Measurements from ENCODE around the gene RNF166. TPM values are rescaled to one million over a fixed set of nuclear protein-coding genes. Genes with fewer than 3 reads are reported as not detected.

The RNF166 gene
- total and polyA plus RNA-seq, 2 of the 13 experiments (the other 11 are each of a cell fraction or from before 2014, with no cell fraction given): 21.4 to 23.0 TPM

DNA sequence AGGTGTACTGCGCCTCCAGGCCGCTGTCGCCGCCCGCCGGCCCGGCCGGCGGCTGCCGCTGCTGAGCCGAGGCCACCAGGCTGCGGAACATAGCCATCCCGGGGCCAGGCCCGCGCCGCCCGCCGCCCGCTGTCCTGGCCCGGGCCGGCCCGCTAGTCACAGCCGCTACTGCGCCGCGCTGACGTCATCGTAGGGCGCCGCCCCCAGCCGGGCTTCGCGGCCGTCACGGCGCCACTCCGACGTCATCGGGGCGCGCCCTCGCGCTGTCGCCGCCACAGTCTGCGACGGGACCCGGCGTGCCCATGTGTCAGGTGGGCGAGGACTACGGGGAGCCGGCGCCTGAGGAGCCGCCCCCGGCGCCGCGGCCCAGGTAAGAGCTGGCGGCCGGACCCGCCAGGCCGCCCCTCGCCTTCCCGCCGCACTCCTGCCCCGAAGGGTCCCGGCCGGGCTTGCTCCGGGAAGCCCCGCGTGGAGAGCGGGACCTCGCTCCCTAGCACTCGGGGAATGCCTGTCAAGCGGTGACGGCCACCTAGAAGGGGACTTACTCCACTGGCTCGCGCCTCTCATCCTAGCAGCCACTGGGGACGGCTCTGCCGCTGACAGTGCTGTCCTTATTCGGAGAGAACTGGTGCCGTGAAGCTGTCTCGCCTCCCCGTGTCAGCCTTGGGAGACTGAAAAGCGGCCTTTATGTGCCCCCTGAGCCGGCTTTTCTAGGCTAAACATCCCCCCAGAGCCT, at the start of gene RNF166, which contains the start of gene CTU2 (continued):
- TF ChIP-seq, protein P1, sequence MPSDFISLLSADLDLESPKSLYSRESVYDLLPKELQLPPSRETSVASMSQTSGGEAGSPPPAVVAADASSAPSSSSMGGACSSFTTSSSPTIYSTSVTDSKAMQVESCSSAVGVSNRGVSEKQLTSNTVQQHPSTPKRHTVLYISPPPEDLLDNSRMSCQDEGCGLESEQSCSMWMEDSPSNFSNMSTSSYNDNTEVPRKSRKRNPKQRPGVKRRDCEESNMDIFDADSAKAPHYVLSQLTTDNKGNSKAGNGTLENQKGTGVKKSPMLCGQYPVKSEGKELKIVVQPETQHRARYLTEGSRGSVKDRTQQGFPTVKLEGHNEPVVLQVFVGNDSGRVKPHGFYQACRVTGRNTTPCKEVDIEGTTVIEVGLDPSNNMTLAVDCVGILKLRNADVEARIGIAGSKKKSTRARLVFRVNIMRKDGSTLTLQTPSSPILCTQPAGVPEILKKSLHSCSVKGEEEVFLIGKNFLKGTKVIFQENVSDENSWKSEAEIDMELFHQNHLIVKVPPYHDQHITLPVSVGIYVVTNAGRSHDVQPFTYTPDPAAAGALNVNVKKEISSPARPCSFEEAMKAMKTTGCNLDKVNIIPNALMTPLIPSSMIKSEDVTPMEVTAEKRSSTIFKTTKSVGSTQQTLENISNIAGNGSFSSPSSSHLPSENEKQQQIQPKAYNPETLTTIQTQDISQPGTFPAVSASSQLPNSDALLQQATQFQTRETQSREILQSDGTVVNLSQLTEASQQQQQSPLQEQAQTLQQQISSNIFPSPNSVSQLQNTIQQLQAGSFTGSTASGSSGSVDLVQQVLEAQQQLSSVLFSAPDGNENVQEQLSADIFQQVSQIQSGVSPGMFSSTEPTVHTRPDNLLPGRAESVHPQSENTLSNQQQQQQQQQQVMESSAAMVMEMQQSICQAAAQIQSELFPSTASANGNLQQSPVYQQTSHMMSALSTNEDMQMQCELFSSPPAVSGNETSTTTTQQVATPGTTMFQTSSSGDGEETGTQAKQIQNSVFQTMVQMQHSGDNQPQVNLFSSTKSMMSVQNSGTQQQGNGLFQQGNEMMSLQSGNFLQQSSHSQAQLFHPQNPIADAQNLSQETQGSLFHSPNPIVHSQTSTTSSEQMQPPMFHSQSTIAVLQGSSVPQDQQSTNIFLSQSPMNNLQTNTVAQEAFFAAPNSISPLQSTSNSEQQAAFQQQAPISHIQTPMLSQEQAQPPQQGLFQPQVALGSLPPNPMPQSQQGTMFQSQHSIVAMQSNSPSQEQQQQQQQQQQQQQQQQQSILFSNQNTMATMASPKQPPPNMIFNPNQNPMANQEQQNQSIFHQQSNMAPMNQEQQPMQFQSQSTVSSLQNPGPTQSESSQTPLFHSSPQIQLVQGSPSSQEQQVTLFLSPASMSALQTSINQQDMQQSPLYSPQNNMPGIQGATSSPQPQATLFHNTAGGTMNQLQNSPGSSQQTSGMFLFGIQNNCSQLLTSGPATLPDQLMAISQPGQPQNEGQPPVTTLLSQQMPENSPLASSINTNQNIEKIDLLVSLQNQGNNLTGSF (CRISPR knock-in tag; IDR thresholded peaks at IDR 0.05): peak; percentile 87
- TF ChIP-seq RAD51 (IDR thresholded peaks at IDR 0.05; ENCODE audit: borderline replicate concordance) (no peak), PCBP2 (optimal IDR thresholded peaks at IDR 0.05; ENCODE audit: low read depth, low read length, poor library complexity, severe bottlenecking) (no peak), ZBTB1 (CRISPR knock-in tag; IDR thresholded peaks at IDR 0.05; ENCODE audit: borderline replicate concordance) (no peak), TCF12 (IDR thresholded peaks at IDR 0.05) (no peak), TCF12 (CRISPR knock-in tag; IDR thresholded peaks at IDR 0.05) (peak; percentile 90), RFX5 (IDR thresholded peaks at IDR 0.05; ENCODE audit: low read depth, low read length) (peak; percentile 82), MXI1 (IDR thresholded peaks at IDR 0.05; ENCODE audit: borderline replicate concordance, low read depth, low read length) (peak; percentile 100), THYN1 (CRISPR knock-in tag; IDR thresholded peaks at IDR 0.05; ENCODE audit: borderline replicate concordance, low read depth) (no peak; the same call in 1 of the 2 replicates), RFXANK (CRISPR knock-in tag; IDR thresholded peaks at IDR 0.05) (peak; percentile 68; the same call in 1 of the 2 replicates), ZSCAN31 (CRISPR knock-in tag; IDR thresholded peaks at IDR 0.05; ENCODE audit: low read depth) (peak; percentile 68; the same call in 1 of the 2 replicates), ZNF766 (CRISPR knock-in tag; IDR thresholded peaks at IDR 0.05; ENCODE audit: borderline replicate concordance) (peak; percentile 90), ZNF703 (CRISPR knock-in tag; IDR thresholded peaks at IDR 0.05; ENCODE audit: borderline replicate concordance) (no peak), KDM3A (CRISPR knock-in tag; IDR thresholded peaks at IDR 0.05; ENCODE audit: low read depth) (peak; percentile 61; the same call in 1 of the 2 replicates)
- TF ChIP-seq, protein P2, sequence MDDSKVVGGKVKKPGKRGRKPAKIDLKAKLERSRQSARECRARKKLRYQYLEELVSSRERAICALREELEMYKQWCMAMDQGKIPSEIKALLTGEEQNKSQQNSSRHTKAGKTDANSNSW (CRISPR knock-in tag; IDR thresholded peaks at IDR 0.05; ENCODE audit: borderline replicate concordance): 0 out of 2 replicates have a peak, but pooled peaks have one; percentile 71
- TF ChIP-seq, protein P3, sequence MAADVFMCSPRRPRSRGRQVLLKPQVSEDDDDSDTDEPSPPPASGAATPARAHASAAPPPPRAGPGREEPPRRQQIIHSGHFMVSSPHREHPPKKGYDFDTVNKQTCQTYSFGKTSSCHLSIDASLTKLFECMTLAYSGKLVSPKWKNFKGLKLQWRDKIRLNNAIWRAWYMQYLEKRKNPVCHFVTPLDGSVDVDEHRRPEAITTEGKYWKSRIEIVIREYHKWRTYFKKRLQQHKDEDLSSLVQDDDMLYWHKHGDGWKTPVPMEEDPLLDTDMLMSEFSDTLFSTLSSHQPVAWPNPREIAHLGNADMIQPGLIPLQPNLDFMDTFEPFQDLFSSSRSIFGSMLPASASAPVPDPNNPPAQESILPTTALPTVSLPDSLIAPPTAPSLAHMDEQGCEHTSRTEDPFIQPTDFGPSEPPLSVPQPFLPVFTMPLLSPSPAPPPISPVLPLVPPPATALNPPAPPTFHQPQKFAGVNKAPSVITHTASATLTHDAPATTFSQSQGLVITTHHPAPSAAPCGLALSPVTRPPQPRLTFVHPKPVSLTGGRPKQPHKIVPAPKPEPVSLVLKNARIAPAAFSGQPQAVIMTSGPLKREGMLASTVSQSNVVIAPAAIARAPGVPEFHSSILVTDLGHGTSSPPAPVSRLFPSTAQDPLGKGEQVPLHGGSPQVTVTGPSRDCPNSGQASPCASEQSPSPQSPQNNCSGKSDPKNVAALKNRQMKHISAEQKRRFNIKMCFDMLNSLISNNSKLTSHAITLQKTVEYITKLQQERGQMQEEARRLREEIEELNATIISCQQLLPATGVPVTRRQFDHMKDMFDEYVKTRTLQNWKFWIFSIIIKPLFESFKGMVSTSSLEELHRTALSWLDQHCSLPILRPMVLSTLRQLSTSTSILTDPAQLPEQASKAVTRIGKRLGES (CRISPR knock-in tag; IDR thresholded peaks at IDR 0.05; ENCODE audit: borderline replicate concordance): 0 out of 2 replicates have a peak, but pooled peaks have one; percentile 29
- TF ChIP-seq, protein P4, sequence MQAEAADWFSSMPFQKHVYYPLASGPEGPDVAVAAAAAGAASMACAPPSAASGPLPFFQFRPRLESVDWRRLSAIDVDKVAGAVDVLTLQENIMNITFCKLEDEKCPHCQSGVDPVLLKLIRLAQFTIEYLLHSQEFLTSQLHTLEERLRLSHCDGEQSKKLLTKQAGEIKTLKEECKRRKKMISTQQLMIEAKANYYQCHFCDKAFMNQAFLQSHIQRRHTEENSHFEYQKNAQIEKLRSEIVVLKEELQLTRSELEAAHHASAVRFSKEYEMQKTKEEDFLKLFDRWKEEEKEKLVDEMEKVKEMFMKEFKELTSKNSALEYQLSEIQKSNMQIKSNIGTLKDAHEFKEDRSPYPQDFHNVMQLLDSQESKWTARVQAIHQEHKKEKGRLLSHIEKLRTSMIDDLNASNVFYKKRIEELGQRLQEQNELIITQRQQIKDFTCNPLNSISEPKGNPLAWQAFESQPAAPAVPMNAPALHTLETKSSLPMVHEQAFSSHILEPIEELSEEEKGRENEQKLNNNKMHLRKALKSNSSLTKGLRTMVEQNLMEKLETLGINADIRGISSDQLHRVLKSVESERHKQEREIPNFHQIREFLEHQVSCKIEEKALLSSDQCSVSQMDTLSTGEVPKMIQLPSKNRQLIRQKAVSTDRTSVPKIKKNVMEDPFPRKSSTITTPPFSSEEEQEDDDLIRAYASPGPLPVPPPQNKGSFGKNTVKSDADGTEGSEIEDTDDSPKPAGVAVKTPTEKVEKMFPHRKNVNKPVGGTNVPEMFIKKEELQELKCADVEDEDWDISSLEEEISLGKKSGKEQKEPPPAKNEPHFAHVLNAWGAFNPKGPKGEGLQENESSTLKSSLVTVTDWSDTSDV (CRISPR knock-in tag; IDR thresholded peaks at IDR 0.05): peak; percentile 74; the same call in 1 of the 2 replicates
